GM19023 (cell line): ENCODE results near the gene PBX1.

ENCODE experiments used
- ATAC-seq: cut with Tn5 transposase; IDR thresholded peaks from one replicate; pipeline ENCODE4 v1.9.1; 2021; ENCODE audit warnings: mild to moderate bottlenecking, moderate library complexity; ENCODE audit not compliant: unreplicated experiment

PBX1 gene

GRCh38 chr1:164801246-164801731 is 242.3 kb downstream of the PBX1 start:
- ATAC-seq = no peak

- ATAC-seq = no peak
Observed at GRCh38 chr1:164801791-164802502, 243.0 kb downstream of the PBX1 start.

- no peak for ATAC-seq
Observed at GRCh38 chr1:164802529-164803282, 243.7 kb downstream of the PBX1 start.

GRCh38 chr1:164803366-164803765 is 244.4 kb downstream of the PBX1 start:
- no peak for ATAC-seq

GRCh38 chr1:164804366-164804765 is 245.4 kb downstream of the PBX1 start:
- no peak for ATAC-seq

GRCh38 chr1:164805399-164805798 is 246.4 kb downstream of the PBX1 start:
- no peak for ATAC-seq

- ATAC-seq = no peak
Observed at GRCh38 chr1:164806531-164806930, 247.5 kb downstream of the PBX1 start.

- ATAC-seq = no peak
Observed at GRCh38 chr1:164813776-164814175, 254.8 kb downstream of the PBX1 start.

- no peak for ATAC-seq
Observed at GRCh38 chr1:164821648-164822047, 262.7 kb downstream of the PBX1 start.

GRCh38 chr1:164823486-164824279 is 264.7 kb downstream of the PBX1 start:
- ATAC-seq = no peak

- no peak for ATAC-seq
Observed at GRCh38 chr1:164824542-164824941, 265.6 kb downstream of the PBX1 start.

- no peak for ATAC-seq
Observed at GRCh38 chr1:164830628-164831027, 271.6 kb downstream of the PBX1 start.

GRCh38 chr1:164834641-164835040 is 275.7 kb downstream of the PBX1 start:
- ATAC-seq = no peak

- no peak for ATAC-seq
Observed at GRCh38 chr1:164836614-164837018, 277.6 kb downstream of the PBX1 start.

- ATAC-seq = no peak
Observed at GRCh38 chr1:164838786-164839185, 279.8 kb downstream of the PBX1 start.

GRCh38 chr1:164840936-164841335 is 282.0 kb downstream of the PBX1 start:
- no peak for ATAC-seq

- ATAC-seq = no peak
Observed at GRCh38 chr1:164841702-164842465, 282.9 kb downstream of the PBX1 start.

- ATAC-seq = no peak
Observed at GRCh38 chr1:164842870-164843269, 283.9 kb downstream of the PBX1 start.

- ATAC-seq = no peak
Observed at GRCh38 chr1:164843743-164844500, 284.9 kb downstream of the PBX1 start.
